Loucy (cell line): ENCODE data around the gene UBE2J2.

Experiments
- H2AFZ ChIP-seq: fragments of 200-600 bp; sonication (generic); 2 replicates; pipeline ENCODE4 v1.6.0; 2016; ENCODE audit warnings: antibody characterized with exemption, mild to moderate bottlenecking, low read length, moderate library complexity
- H3F3A ChIP-seq: fragments of 200-600 bp; 2 replicates; pipeline ENCODE4 v1.6.0; 2016; ENCODE audit warnings: antibody characterized with exemption, low read depth, mild to moderate bottlenecking
- H3K27me3 ChIP-seq: fragments of 200-600 bp; sonication (generic); 2 replicates; pipeline ENCODE4 v1.6.1; 2014; ENCODE audit warnings: low read length, mild to moderate bottlenecking; ENCODE audit not compliant: insufficient read depth, poor library complexity, severe bottlenecking
- H3K36me3 ChIP-seq: fragments of 200-600 bp; sonication (generic); 2 replicates; pipeline ENCODE4 v1.6.1; 2016; ENCODE audit warnings: low read length; ENCODE audit not compliant: insufficient read depth
- H3K4me1 ChIP-seq: fragments of 200-600 bp; sonication (generic); 2 replicates; pipeline ENCODE4 v1.5.1; 2014; ENCODE audit warnings: low read length, mild to moderate bottlenecking; ENCODE audit not compliant: insufficient read depth, poor library complexity, severe bottlenecking
- H3K4me2 ChIP-seq: fragments of 200-600 bp; sonication (generic); 2 replicates; pipeline ENCODE4 v1.6.0; 2014; ENCODE audit warnings: antibody characterized with exemption, low read length, low read depth, mild to moderate bottlenecking; ENCODE audit not compliant: poor library complexity, severe bottlenecking
- H3K4me3 ChIP-seq: fragments of 200-600 bp; sonication (generic); 2 replicates; pipeline ENCODE4 v1.5.1; 2014; ENCODE audit warnings: low read length, mild to moderate bottlenecking, mixed read lengths; ENCODE audit not compliant: poor library complexity, severe bottlenecking
- H3K79me2 ChIP-seq: fragments of 200-600 bp; sonication (generic); 2 replicates; pipeline ENCODE4 v1.6.1; 2014; ENCODE audit warnings: low read length; ENCODE audit not compliant: insufficient read depth
- H3K9ac ChIP-seq: fragments of 200-600 bp; sonication (generic); 2 replicates; pipeline ENCODE4 v1.6.0; 2014; ENCODE audit warnings: mild to moderate bottlenecking, low read depth, low read length, moderate library complexity; ENCODE audit not compliant: poor library complexity, severe bottlenecking
- H3K9me2 ChIP-seq: fragments of 200-600 bp; sonication (generic); replicated peaks from 2 replicates; pipeline ENCODE4 v1.6.1; 2016; ENCODE audit warnings: low read depth, low read length, mixed read lengths
- H3K9me3 ChIP-seq: fragments of 200-600 bp; sonication (generic); 2 replicates; pipeline ENCODE4 v1.6.1; 2014; ENCODE audit warnings: mild to moderate bottlenecking, antibody characterized with exemption, low read length, low read depth; ENCODE audit not compliant: insufficient read depth
- H4K20me1 ChIP-seq: fragments of 200-600 bp; sonication (generic); 2 replicates; pipeline ENCODE4 v1.6.0; 2014; ENCODE audit warnings: antibody characterized with exemption, low read length, mild to moderate bottlenecking; ENCODE audit not compliant: insufficient read depth, poor library complexity, severe bottlenecking
- CTCF ChIP-seq: fragments of 200-600 bp; sonication (generic); conservative IDR thresholded peaks from 2 replicates; pipeline ENCODE4 v1.5.1; 2014; ENCODE audit warnings: mild to moderate bottlenecking, antibody characterized with exemption, low read length
- EZH2phosphoT487 ChIP-seq: fragments of 200-600 bp; IDR thresholded peaks from 2 replicates; pipeline ENCODE4 v1.6.1; 2018; ENCODE audit warnings: antibody characterized with exemption, mild to moderate bottlenecking, moderate library complexity, borderline replicate concordance

UBE2J2 gene

GRCh38 chr1:1264868-1265272 lies 8.8 kb downstream of the UBE2J2 start:
- H3K4me1 ChIP-seq = no peaks in the 10 kb centered on the region
- no peak overlapping the region for H3K4me2 ChIP-seq
- no peaks in the 10 kb centered on the region for H3K9me3 ChIP-seq
- H2AFZ ChIP-seq = no peak overlapping the region
- peaks cover 27% of the 10 kb centered on the region for H3K79me2 ChIP-seq
- TF ChIP-seq EZH2phosphoT487 (no peak), CTCF (peak; percentile 48)
- no peaks in the 10 kb centered on the region for H3F3A ChIP-seq
- H3K36me3 ChIP-seq = peaks cover 11% of the 10 kb centered on the region; the same call in 1 of the 2 replicates
- H3K9ac ChIP-seq = no peak overlapping the region
- no peaks in the 10 kb centered on the region for H3K27me3 ChIP-seq
- H4K20me1 ChIP-seq = peaks cover 21% of the 10 kb centered on the region
- H3K9me2 ChIP-seq = no peaks in the 10 kb centered on the region
- no peak overlapping the region for H3K4me3 ChIP-seq

- TF ChIP-seq EZH2phosphoT487 (no peak), CTCF (no peak)
- H3K9me2 ChIP-seq = no peaks in the 10 kb centered on the region
- H3K4me3 ChIP-seq = no peak overlapping the region
- H3K4me1 ChIP-seq = no peaks in the 10 kb centered on the region
- H3K9me3 ChIP-seq = no peaks in the 10 kb centered on the region
- H3F3A ChIP-seq = no peaks in the 10 kb centered on the region
- peaks cover 19% of the 10 kb centered on the region for H4K20me1 ChIP-seq
- no peak overlapping the region for H2AFZ ChIP-seq
- H3K27me3 ChIP-seq = no peaks in the 10 kb centered on the region
- peaks cover 17% of the 10 kb centered on the region; the same call in 1 of the 2 replicates for H3K36me3 ChIP-seq
- no peak overlapping the region for H3K4me2 ChIP-seq
- no peak overlapping the region for H3K9ac ChIP-seq
- H3K79me2 ChIP-seq = peaks cover 20% of the 10 kb centered on the region; the same call in 1 of the 2 replicates
Measured at GRCh38 chr1:1264026-1264425, 9.6 kb downstream of the UBE2J2 start.

- Histone ChIP-seq H3K9me2 (no peaks in the 10 kb centered on the region), H3K4me3 (no peak overlapping the region), H3K9ac (no peak overlapping the region), H3K4me2 (no peak overlapping the region), H4K20me1 (peaks cover 7% of the 10 kb centered on the region), H3K79me2 (peaks cover 13% of the 10 kb centered on the region; the same call in 1 of the 2 replicates), H3F3A (no peaks in the 10 kb centered on the region), H2AFZ (no peak overlapping the region), H3K9me3 (no peaks in the 10 kb centered on the region), H3K4me1 (no peaks in the 10 kb centered on the region), H3K27me3 (no peaks in the 10 kb centered on the region), H3K36me3 (peaks cover 20% of the 10 kb centered on the region; the same call in 1 of the 2 replicates)
- no peak for TF ChIP-seq EZH2phosphoT487
- no peak for TF ChIP-seq CTCF
Measured at GRCh38 chr1:1262758-1263157, 10.9 kb downstream of the UBE2J2 start.
